GM12874 (cell line): ENCODE measurements around the gene KMT2C.

ENCODE experiments used
- TF ChIP-seq, protein P1 (sequence below): IDR thresholded peaks from 2 replicates; pipeline ENCODE4 v1.5.1; 2011; ENCODE audit warnings: low read depth, mild to moderate bottlenecking, control low read depth, low read length, moderate library complexity; ENCODE audit not compliant: insufficient read depth

The KMT2C gene

DNA sequence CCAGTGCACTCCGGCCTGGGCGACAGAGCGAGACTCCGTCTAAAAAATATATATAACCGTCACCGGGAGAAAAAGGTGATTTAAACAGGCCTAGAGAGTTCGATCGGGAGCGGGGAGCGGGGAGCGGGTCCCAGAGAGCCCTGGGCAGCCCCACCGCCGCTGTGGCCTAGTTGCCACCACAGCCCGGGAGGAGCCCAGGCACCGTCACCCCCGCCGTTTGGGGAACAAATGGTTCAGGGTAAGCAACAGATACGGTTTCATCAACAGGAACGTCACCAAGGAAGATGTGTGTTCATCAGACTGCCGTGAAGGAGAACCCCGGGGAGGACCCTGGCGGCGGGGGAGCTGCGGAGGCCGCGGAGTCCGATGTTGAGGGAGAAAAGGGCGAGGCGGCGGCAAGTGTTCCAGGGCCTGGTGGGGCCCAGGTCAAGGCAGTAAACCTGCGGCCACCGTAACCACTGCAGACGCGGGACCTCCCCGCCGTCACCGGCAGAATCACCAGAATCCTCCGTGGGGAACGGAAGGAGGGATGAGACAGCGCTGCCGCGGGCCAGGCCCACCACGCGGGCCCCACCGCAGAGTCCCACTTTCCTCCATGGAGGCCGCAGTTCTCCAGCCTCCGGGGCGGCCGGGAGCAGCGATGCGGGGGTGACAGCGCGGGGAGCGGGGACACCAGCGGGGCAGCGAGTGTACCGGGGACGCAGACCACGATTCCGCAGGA, 306.9 kb downstream of the KMT2C start:
- TF ChIP-seq, protein P1, sequence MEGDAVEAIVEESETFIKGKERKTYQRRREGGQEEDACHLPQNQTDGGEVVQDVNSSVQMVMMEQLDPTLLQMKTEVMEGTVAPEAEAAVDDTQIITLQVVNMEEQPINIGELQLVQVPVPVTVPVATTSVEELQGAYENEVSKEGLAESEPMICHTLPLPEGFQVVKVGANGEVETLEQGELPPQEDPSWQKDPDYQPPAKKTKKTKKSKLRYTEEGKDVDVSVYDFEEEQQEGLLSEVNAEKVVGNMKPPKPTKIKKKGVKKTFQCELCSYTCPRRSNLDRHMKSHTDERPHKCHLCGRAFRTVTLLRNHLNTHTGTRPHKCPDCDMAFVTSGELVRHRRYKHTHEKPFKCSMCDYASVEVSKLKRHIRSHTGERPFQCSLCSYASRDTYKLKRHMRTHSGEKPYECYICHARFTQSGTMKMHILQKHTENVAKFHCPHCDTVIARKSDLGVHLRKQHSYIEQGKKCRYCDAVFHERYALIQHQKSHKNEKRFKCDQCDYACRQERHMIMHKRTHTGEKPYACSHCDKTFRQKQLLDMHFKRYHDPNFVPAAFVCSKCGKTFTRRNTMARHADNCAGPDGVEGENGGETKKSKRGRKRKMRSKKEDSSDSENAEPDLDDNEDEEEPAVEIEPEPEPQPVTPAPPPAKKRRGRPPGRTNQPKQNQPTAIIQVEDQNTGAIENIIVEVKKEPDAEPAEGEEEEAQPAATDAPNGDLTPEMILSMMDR, result no peak

DNA sequence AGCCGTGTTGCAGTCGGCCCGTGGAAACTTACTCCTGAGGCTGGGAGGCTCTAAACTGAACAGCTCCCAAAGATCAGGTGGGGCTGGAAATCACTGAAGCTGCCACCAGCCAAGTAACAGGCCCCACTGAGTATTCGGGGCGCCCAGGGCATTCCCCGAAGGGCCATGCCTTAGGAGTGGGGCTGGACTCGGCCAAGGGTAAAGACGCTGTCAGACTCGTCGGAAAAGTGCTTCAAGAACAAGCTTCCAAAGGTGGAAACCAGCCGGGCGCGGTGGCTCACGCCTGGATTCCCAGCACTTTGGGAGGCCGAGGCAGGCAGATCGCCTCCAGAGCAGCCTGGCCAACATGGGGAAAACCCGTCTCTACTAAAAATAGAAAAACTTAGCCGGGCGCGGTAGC, 307.6 kb downstream of the KMT2C start:
- TF ChIP-seq, protein P1, result no peak

DNA sequence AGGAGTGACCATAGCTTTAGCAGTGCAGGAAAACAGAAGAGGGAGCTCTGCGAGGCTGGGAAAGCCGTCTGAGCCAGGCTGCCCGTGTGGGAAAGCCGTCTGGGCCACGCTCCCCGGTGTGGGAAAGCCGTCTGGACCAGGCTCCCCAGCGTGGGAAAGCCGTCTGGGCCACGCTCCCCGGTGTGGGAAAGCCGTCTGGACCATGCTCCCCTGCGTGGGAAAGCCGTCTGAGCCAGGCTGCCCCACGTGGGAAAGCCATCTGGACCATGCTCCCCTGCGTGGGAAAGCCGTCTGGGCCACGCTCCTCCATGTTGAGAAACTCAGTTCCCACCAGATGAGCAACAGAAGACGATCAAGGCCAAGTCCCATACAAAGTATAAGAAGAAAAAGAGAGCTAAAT, 308.6 kb downstream of the KMT2C start:
- TF ChIP-seq, protein P1, result no peak

DNA sequence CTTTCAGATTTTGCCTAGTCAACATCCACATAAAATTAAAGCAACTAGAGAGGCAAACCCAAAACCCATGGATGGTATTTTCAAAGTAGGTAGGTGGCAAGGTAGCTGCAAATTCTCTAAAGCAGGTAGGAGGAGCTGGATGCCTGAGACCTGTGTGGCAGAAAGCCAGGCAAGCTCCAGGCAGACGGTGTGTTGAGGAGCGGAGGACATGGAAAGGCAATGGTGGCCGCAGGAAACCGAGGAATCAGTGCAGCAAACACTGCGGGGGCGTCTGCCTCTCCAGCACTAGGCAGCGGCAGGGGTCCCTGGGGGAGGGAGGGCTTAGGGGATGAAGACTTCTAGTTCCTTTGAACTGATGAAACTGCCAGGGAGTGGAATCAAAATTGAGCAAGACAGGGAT, 309.1 kb downstream of the KMT2C start:
- TF ChIP-seq, protein P1, result no peak

DNA sequence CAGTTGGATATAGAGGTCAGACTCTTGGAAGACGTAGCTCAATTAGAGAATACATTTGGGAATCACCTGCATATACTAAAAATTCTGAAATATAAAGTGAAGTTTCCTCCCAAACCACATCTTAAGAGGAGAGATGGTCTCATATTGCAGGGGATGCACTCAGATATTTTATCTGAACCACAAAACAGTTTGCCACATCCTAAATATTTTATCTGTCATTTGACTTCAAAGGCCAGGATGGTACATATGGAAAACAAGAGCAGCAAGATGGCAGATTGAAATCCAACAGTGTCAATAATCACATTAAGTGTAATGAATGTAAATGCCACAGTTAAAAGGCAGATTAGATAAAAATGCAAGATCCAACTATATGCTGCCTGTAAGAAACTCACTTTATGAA, 313.3 kb downstream of the KMT2C start:
- TF ChIP-seq, protein P1, result no peak

DNA sequence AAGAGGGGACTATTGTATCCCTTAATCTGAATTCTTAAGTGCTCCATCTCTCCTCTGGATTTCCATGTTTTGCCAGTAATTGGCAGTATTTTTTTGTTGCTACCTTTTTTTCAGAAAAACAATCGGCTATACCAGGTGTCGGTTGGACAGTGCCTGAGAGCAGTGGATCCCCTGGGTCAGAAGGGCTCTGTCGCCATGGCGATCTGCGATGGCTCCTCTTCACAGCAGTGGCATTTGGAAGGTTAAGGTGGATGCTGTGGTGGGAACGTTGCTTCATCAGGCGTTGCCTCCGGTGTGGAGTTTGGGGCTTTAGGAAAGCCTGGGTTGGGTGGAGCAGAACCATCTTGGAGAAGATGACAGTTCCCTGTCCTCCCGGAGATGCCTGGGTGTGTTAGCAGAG, 314.4 kb downstream of the KMT2C start:
- TF ChIP-seq, protein P1, result no peak

DNA sequence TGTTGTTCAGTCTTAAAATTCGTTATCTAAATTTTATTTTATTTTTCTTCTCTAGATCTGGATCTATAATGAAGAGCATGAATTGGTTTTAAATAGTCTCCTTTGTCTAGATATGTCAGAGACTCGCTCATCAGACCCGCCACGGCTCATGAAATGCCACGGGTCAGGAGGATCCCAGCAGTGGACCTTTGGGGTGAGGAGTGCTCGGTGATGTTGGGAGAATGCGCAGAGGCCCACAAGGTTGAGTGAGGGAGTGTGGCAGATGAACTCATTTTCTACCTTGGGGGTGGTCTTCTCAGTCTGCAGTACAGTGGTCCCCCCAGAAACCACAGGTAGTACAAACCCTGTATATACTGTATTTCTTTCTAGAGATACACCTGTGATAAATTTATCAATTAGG, 315.0 kb downstream of the KMT2C start:
- TF ChIP-seq, protein P1, result no peak
